ENCODE data around the gene PLCG2.
"Not testable (repeated sequence)": the region's sequence is repeated elsewhere in the genome, so short reads cannot be mapped to it uniquely, and the experiment has no call there.

PLCG2 gene

DNA sequence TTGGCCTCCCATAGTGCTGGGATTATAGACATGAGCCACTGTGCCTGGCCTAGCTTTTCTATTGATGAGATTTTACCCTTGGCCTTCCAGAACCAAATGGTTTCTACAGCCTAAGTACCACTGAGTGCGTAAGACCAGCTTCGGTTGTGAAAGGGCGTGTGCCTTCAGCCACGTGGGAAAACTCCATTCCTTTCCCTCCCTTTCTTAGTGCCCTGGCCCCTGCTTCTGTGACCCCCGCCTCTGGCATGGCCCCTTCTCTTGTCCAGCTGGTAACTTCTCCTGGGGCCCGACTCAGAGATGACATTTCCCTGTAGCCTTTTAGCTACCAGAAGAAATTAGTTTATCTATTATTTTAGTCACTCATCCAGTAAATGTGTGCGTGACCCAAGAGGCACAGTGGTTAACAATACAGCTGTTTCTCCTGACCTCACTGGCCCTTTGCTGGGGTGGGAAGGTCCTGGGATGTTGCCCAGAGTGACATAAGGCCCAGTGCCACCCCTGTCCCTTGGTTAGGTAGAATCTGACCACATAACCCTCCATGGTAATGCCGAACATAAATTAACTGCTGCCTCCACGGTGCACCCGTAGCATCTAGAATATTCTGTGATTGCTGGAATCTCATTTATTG is 97.3 kb downstream of the PLCG2 start:
- Histone ChIP-seq H4K20me1 (peaks cover 0 to 26% (median 0%) of the 10 kb centered on the region in 11 experiments; a peak in 5 of 22 replicates), H3K9ac (no peak overlapping the region; a peak in 1 of 22 replicates), H3K4me2 (no peak overlapping the region), H3K27me3 (no peaks in the 10 kb centered on the region), H3K27ac (no peak overlapping the region), H3K4me1 (peaks cover 3 to 17% (median 13%) of the 10 kb centered on the region in 10 experiments; a peak in 14 of 20 replicates), H3K4me3 (no peak overlapping the region), H3K9me3 (replicated peaks in 1 of 11) (no peaks in the 10 kb centered on the region), H3K36me3 (peaks cover 15 to 78% (median 47%) of the 10 kb centered on the region in 11 experiments; a peak in 20 of 22 replicates)
- TF ChIP-seq Cebpa-rat (IDR thresholded peaks at IDR 0.05), result no peak

DNA sequence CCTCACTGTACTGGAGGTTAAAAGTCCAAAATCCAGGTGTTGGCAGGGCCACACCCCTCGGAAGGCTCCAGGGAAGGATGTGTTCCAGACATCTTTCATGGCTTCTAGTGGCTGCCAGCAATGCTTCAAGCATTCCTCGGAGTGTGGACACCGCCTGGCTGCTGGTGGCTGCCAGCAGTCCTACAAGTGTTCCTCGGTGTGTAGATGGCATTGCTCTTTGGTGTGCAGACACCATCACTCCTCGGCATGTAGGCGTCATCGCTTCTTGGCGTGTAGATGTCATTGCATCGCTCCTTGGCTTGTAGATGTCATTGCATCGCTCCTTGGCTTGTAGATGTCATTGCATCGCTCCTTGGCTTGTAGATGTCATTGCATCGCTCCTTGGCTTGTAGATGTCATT is 98.4 kb downstream of the PLCG2 start:
- not testable (repeated sequence) for H3K4me3 ChIP-seq; H3K9ac ChIP-seq; H3K9me3 ChIP-seq (replicated peaks in 1 of 11); H3K27me3 ChIP-seq; H3K4me2 ChIP-seq; H3K27ac ChIP-seq
- peaks cover 15 to 80% (median 49%) of the 10 kb centered on the region in 11 experiments; a peak in 20 of 22 replicates for H3K36me3 ChIP-seq
- H3K4me1 ChIP-seq, result peaks cover 3 to 17% (median 13%) of the 10 kb centered on the region in 10 experiments; a peak in 14 of 20 replicates
- H4K20me1 ChIP-seq, result peaks cover 0 to 26% (median 0%) of the 10 kb centered on the region in 11 experiments; a peak in 5 of 22 replicates

DNA sequence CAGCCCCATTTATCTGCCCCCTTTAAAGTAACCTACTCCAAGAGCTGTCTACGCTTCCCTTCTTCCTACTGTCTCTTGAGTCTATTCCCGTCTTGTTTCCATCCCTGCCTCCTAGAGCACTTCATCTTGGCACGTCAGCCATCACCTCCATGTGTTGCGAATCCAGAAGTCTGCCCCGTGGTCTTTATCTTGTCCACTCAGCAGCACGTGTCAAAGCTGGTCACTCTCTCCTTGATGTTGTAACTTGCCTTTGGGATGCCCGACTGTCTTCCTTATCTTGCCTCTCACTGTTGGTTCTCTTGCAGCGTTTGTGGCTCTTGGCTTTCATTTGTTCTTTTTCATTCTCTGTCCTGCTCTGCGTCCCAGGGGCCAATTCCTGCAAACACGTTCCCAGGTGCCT is 99.4 kb downstream of the PLCG2 start:
- Histone ChIP-seq H3K4me3 (no peak overlapping the region), H3K36me3 (peaks cover 22 to 81% (median 50%) of the 10 kb centered on the region in 11 experiments; a peak in 21 of 22 replicates), H3K4me2 (no peak overlapping the region), H3K27me3 (no peaks in the 10 kb centered on the region), H3K9me3 (replicated peaks in 1 of 11) (no peaks in the 10 kb centered on the region), H3K4me1 (peaks cover 3 to 8% (median 3%) of the 10 kb centered on the region in 10 experiments; a peak in 14 of 20 replicates), H3K9ac (no peak overlapping the region), H3K27ac (no peak overlapping the region), H4K20me1 (peaks cover 0 to 26% (median 0%) of the 10 kb centered on the region in 11 experiments; a peak in 7 of 22 replicates)
- no peak for TF ChIP-seq Cebpa-rat (IDR thresholded peaks at IDR 0.05)

DNA sequence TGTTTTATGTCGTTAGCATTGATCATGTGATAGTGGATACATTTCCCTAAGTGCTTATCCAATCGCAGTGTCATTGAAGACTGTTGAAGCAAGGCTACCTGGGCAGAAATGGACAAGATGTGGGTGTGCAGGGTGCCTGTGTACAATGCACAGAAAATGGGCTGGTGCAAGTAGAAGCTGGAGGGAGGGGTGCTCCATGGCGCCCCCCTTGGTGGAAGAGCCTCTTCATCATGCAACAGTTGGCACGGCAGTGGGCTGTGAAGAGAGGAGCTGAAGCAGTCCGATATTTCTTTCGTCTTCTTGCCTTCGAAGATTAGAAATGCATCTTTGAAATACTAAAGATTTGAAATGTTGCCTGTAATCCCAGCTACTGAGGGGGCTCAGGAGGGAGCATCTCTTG is 100.5 kb downstream of the PLCG2 start:
- Histone ChIP-seq H3K9me3 (replicated peaks in 1 of 11) (no peaks in the 10 kb centered on the region), H3K36me3 (peaks cover 26 to 92% (median 58%) of the 10 kb centered on the region in 11 experiments; a peak in 21 of 22 replicates), H4K20me1 (peaks cover 0 to 21% (median 0%) of the 10 kb centered on the region in 11 experiments; a peak in 7 of 22 replicates), H3K27ac (no peak overlapping the region), H3K4me1 (peaks cover 0 to 5% (median 0%) of the 10 kb centered on the region in 10 experiments; a peak in 2 of 20 replicates), H3K27me3 (no peaks in the 10 kb centered on the region), H3K9ac (no peak overlapping the region), H3K4me2 (no peak overlapping the region), H3K4me3 (no peak overlapping the region)
- TF ChIP-seq Cebpa-rat (IDR thresholded peaks at IDR 0.05), result no peak

DNA sequence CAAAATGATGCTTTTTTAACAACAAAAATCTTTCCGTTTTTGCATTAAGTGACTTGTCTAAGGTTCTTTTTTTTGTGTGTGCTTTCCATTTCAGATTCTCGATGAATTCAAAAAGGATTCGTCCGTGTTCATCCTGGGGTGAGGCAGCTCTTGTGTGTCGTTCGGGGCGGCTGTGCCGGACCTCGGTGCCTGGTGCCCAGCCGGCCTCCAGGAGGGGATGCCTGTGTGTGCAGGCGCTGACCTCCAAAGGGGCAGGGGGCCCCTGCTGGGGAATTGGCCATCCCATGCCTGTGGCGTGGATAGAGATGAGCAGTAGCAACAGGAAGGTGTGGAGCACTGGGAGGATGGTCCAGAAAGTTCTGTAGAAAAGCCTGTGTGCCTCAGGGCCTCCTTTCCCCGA is 101.7 kb downstream of the PLCG2 start:
- TF ChIP-seq Cebpa-rat (IDR thresholded peaks at IDR 0.05), result no peak
- Histone ChIP-seq H4K20me1 (peaks cover 0 to 20% (median 0%) of the 10 kb centered on the region in 11 experiments; a peak in 7 of 22 replicates), H3K9ac (no peak overlapping the region), H3K27me3 (no peaks in the 10 kb centered on the region), H3K36me3 (peaks cover 26 to 91% (median 58%) of the 10 kb centered on the region in 11 experiments; a peak in 21 of 22 replicates), H3K9me3 (replicated peaks in 1 of 11) (no peaks in the 10 kb centered on the region), H3K4me2 (no peak overlapping the region), H3K4me1 (no peaks in the 10 kb centered on the region), H3K27ac (no peak overlapping the region), H3K4me3 (no peak overlapping the region)

DNA sequence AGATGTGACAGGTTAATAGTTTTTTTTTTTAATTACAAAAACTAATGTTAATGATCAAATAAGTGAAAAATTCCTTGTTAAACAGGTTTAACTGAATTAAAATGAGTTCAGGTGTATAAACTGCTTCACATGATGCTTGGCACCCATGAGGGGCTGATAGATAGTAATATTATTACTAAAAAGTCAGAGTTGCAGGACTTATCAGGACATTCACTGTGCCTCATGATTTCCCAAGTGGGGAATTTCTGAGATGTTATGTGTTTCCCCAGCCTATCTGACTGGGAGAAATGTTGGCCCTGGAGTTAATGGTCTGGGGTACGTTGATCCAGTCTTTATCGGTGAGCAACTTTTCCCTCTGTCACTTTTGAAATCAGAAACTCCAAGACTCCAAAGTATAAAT is 102.1 kb downstream of the PLCG2 start:
- H3K27ac ChIP-seq, result no peak overlapping the region
- no peak overlapping the region for H3K4me3 ChIP-seq
- H3K27me3 ChIP-seq, result no peaks in the 10 kb centered on the region
- H3K4me2 ChIP-seq, result no peak overlapping the region
- no peak for TF ChIP-seq Cebpa-rat (IDR thresholded peaks at IDR 0.05)
- no peaks in the 10 kb centered on the region for H3K4me1 ChIP-seq
- H3K9me3 ChIP-seq (replicated peaks in 1 of 11), result no peaks in the 10 kb centered on the region
- H3K9ac ChIP-seq, result no peak overlapping the region
- peaks cover 0 to 20% (median 0%) of the 10 kb centered on the region in 11 experiments; a peak in 7 of 22 replicates for H4K20me1 ChIP-seq
- peaks cover 26 to 87% (median 58%) of the 10 kb centered on the region in 11 experiments; a peak in 21 of 22 replicates for H3K36me3 ChIP-seq

DNA sequence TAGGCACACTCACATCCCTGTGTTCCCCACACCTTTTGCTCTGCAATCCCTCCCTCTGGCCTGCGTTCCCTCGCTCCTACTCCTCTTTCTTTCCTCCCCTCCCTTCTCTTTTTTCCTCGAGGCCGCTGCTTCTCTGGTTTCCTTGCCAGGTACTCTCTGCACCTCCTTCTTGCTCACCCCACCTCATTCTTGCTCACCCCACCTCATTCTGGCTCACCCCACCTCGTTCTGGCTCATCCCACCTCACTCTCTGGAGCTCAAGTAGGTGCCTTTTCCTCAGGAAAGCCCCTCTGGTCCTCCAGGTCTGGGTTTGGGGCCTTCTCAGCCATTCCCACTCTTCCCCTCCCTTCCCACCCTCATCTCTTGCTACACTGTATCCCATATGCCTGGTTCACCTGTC is 103.5 kb downstream of the PLCG2 start:
- Histone ChIP-seq H4K20me1 (peaks cover 0 to 15% (median 0%) of the 10 kb centered on the region in 11 experiments; a peak in 7 of 22 replicates), H3K36me3 (peaks cover 26 to 74% (median 52%) of the 10 kb centered on the region in 11 experiments; a peak in 21 of 22 replicates), H3K4me2 (no peak overlapping the region), H3K4me3 (no peak overlapping the region), H3K27me3 (no peaks in the 10 kb centered on the region), H3K9me3 (replicated peaks in 1 of 11) (no peaks in the 10 kb centered on the region), H3K27ac (no peak overlapping the region), H3K4me1 (no peaks in the 10 kb centered on the region), H3K9ac (no peak overlapping the region)
- TF ChIP-seq Cebpa-rat (IDR thresholded peaks at IDR 0.05), result no peak

DNA sequence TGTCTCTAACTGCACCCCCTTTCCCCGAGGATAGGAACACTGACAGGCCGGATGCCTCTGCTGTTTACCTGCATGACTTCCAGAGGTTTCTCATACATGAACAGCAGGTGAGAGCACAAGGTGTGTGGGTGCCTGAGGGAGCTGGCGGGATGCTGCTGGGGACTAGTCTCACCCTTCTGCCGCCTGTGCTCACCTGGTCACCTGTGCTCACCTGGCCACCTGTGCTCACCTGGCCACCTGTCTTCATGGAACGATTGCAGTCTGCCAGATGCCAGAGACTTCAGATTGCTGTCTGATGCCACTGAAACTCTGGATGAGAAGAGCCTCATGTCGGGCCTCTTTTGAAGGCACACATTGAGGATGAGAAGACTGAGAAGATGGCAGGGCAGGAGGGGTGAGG is 104.1 kb downstream of the PLCG2 start:
- H4K20me1 ChIP-seq, result peaks cover 0 to 15% (median 0%) of the 10 kb centered on the region in 11 experiments; a peak in 7 of 22 replicates
- no peak for TF ChIP-seq Cebpa-rat (IDR thresholded peaks at IDR 0.05)
- no peaks in the 10 kb centered on the region for H3K4me1 ChIP-seq
- no peaks in the 10 kb centered on the region for H3K9me3 ChIP-seq (replicated peaks in 1 of 11)
- no peak overlapping the region for H3K4me2 ChIP-seq
- H3K9ac ChIP-seq, result no peak overlapping the region
- H3K27ac ChIP-seq, result no peak overlapping the region
- peaks cover 26 to 74% (median 50%) of the 10 kb centered on the region in 11 experiments; a peak in 20 of 22 replicates for H3K36me3 ChIP-seq
- H3K27me3 ChIP-seq, result no peaks in the 10 kb centered on the region
- no peak overlapping the region for H3K4me3 ChIP-seq

DNA sequence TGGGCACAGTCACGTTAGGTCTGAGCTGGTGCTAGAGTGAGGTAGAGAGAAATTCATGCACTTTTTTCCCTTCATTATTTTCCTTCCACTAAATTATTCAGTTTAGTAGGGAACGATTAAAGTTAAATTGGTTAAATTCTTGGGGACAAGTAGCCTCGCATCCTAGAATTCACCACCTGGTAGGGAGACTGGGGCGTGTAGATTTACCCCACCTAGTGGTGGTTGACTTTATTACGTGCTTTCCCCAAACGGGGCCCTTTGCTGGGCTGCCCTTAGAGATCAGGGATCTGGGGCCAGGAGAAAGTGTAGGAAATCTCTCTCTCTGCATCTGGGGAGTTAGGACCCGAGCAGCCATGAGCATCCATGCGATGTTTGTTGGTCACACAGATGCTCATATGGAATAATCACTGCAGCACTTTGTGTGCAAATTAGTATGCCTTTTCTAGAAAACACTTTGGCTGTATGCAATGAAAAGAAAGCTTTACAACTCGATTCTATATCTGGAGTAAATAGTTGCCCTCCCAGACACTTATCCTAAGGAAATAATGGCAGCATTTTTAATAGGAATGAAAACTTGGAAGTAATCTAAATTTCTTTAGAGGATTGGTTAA is 107.0 kb downstream of the PLCG2 start:
- Histone ChIP-seq H3K36me3 (peaks cover 15 to 71% (median 46%) of the 10 kb centered on the region in 11 experiments; a peak in 20 of 22 replicates), H3K9ac (no peak overlapping the region), H4K20me1 (peaks cover 0 to 14% (median 3%) of the 10 kb centered on the region in 11 experiments; a peak in 8 of 22 replicates), H3K4me3 (no peak overlapping the region), H3K27me3 (no peaks in the 10 kb centered on the region), H3K9me3 (replicated peaks in 1 of 11) (no peaks in the 10 kb centered on the region), H3K27ac (no peak overlapping the region), H3K4me2 (no peak overlapping the region), H3K4me1 (no peaks in the 10 kb centered on the region; a peak in 1 of 20 replicates)
- no peak for TF ChIP-seq Cebpa-rat (IDR thresholded peaks at IDR 0.05)

All from BLaER1 treated with 17β-estradiol and CSF1 and Interleukin-3, amounts not matched to agents 10 nM and 100 nM (cell line).